Measurements from ENCODE around the gene PRICKLE4.

Gene PRICKLE4

DNA sequence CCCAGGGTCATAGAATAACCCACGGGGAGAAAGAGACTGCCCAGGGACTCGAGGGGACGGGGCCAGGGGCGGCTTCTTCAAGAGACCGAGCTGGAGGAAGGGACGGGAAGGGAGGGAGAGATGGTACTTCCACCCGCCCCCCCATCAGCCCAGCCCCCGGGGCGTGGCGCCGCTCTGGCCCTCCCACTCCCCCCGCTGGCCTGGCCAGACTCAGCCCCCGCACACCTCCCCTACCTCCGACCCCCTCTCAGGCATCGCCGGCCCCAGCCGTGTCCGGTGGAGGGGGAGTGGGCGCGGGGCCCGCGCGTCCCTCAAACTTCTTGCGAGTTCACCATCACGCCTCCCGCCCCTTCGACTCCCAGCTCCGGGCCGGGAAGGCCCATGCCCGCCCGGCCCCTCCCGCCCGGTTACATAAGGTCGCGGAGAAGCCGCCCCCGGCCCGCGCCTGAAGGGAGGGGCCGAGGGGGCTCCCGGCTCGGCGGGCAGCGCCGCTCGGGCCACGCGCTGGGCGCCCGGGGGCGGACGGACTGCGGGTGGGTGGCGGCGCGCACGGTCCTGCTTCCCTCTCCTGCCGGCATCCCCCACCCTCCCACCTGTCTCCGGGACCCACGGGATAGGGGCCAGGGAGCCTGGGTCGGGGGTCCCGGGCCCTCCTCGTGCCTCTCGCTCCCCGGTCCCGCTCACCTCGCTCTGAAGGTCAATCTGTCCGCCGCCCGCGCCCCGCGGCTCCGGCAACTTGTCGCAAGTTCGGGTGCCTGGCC, 45.7 kb upstream of the PRICKLE4 start:
- TF ChIP-seq, protein P1, sequence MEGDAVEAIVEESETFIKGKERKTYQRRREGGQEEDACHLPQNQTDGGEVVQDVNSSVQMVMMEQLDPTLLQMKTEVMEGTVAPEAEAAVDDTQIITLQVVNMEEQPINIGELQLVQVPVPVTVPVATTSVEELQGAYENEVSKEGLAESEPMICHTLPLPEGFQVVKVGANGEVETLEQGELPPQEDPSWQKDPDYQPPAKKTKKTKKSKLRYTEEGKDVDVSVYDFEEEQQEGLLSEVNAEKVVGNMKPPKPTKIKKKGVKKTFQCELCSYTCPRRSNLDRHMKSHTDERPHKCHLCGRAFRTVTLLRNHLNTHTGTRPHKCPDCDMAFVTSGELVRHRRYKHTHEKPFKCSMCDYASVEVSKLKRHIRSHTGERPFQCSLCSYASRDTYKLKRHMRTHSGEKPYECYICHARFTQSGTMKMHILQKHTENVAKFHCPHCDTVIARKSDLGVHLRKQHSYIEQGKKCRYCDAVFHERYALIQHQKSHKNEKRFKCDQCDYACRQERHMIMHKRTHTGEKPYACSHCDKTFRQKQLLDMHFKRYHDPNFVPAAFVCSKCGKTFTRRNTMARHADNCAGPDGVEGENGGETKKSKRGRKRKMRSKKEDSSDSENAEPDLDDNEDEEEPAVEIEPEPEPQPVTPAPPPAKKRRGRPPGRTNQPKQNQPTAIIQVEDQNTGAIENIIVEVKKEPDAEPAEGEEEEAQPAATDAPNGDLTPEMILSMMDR (IDR thresholded peaks at IDR 0.05; ENCODE audit: low read depth, low read length): no peak
- no peak for DNase-seq (ENCODE audit: extremely low read depth, low read depth)

DNA sequence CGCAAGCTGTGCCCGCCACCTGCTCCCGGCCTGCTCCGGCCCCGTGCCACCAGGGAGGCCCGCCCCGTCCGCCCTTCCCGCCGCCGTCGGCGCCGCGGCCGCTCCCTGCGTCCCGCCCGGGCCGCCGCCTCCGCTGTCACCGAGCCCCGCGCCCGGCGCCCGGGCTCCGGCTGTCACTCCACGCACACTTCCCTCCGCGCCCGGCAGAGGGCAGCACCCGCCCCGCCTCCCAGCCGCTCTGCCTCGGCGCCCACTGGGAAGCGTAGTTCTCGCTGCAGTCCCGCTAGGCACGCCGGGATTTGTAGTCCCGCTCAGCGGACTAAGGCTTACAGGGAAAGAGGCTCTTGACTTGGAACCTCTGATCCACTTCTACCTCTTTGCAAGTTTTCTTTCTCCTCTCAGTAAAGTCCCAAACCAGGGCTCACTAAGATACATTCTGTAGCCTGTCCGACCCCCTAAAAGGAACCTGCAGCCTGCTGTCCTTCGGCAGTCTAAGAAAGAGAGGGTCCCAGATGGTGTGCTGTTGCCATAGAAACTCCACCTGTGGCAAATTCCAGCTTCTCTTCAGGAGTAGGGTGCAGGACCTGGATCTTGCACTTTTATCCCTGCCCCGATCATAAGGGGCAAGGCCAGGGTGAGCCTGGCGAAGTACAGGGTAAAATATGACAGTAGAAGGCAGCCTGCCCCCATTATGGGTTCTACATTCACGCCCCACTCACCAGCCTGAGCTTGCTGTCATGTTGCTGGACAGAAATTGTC, 45.0 kb upstream of the PRICKLE4 start, which contains the start of gene TFEB:
Gene TFEB, minus strand, starts transcription at position 182 of the 759 bp plus-strand sequence. CDS start 44,395 bp downstream, outside the sequence.
- DNase-seq (ENCODE audit: extremely low read depth, low read depth): no peak
- TF ChIP-seq, protein P1 (IDR thresholded peaks at IDR 0.05; ENCODE audit: low read depth, low read length): peak; percentile 69

DNA sequence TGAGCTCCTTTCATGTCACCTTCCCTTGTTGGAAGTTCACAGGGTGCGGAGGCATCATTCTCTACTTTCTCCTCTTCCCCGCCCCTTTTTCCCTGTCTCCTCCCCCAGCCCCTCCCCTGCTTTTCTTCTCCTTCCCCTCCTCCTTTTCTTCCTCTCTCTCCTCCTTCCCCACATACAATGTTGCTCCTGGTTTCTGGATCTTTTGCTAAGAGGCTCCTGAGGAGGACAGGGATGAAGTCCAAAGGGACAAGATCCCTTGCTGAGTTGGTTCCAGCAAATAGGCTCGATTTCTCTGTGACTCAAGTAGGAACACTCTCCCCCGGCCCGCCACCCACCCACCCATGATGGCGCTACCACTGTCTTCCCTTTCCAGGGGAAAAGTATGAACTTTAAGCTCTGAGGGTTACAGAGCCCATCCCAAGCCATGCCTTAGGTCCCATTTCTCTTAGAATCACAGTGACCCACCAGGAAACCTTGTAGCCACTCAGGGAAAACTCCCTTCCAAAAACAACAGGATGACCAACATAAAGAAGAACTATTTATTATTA, 44.3 kb upstream of the PRICKLE4 start:
- no peak for DNase-seq (ENCODE audit: extremely low read depth, low read depth)
- TF ChIP-seq, protein P1 (IDR thresholded peaks at IDR 0.05; ENCODE audit: low read depth, low read length): no peak

DNA sequence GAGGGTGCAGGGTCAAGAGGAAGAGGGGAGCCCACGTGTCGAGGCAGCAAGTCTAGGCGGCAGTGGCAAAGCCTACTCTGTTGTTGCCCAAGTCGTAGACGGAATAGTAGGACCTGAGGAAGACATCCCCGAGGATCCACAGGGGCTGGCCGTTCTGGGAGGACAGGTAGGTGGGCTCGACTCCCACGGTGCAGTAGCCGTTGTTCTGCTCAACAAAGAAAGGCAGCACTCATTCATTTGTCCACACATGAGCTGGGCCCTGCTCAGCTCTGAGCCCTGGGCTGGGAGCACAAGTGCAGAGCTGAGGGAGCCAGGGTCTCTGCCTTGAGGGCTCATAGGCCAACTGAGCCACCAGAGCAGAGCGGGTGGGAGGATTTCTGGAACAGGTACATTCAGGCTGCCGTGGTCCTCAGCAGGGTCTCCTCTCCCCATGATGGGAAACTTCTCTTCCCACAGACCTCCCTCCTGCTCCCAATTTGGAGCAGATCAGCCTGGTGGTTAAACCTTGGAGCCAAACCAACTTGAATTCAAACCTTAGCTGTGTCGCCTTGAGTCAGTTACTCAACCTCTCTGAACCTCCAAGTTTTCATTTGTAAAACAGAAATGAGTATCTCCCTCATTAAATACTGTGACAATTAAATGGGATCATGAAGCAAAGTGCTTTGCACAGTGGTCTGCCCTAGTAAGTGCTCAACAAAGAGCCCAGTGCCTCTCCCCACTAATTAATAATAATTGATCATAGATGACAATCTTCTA, 43.6 kb upstream of the PRICKLE4 start:
- TF ChIP-seq, protein P1 (IDR thresholded peaks at IDR 0.05; ENCODE audit: low read depth, low read length): no peak
- DNase-seq (ENCODE audit: extremely low read depth, low read depth): no peak

DNA sequence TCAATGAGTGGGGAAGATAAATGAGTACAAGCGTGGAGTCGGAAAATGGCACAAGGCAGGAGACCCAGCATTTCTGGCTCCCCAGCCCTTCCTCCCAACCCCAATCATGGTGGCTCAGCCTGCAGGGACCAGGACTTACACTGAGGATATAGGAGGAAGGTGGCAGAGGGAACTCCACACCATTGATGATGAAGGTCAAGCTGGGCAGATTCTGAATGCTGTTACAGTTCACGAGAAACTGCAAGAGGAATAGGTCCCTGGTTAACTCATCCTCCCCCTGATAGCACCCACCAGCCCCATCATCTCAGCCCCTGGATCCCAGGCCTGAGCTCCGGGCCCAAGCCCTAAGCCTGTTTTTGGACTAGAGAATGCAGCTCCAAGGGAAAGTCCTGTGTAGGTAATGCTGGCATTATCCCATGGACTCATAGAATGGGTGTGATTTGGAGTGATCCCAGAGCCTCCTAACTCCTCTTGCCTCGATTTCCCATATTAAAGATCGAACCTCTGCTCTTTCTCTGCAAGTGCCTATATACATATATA, 42.9 kb upstream of the PRICKLE4 start:
- TF ChIP-seq, protein P1 (IDR thresholded peaks at IDR 0.05; ENCODE audit: low read depth, low read length): no peak
- DNase-seq (ENCODE audit: extremely low read depth, low read depth): no peak

DNA sequence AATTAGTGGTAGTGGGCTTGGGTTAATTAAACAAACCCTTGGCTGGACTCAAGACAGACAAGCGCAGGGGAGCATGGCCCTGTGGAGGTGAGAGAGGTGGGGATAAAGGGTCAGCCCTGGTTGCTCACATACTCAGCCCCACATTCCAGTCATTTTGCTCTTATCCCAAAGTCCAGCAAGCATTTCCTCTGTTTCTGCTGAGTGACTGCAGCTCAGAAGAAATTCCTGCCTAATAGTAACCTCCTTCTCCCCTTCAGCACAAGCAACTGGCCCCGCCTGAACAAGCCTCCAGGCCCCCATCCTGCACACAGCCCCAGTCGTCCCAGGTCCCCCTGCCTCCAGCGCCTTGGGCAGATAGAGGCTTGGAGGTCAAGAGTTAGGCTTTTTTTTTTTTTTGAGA, 41.5 kb upstream of the PRICKLE4 start:
- TF ChIP-seq, protein P1 (IDR thresholded peaks at IDR 0.05; ENCODE audit: low read depth, low read length): no peak
- DNase-seq (ENCODE audit: extremely low read depth, low read depth): no peak
